Mammary epithelial cell (primary cell): ENCODE measurements around the gene CCDC85C.

Experiments
- CTCF ChIP-seq, 2 donors: IDR thresholded peaks in 1 of 2; conservative IDR thresholded peaks in 1 of 2; 2 replicates each; pipeline ENCODE4 v1.5.1; 2011 to 2012; ENCODE audit warnings: inconsistent platforms in 2 of 2, low read length in 2 of 2, mild to moderate bottlenecking in 2 of 2, control low read depth in 1 of 2, low read depth in 1 of 2; ENCODE audit not compliant: insufficient read depth in 1 of 2; ENCODE audit errors: extremely low read depth in 1 of 2
- EZH2 ChIP-seq: IDR thresholded peaks from 2 replicates; pipeline ENCODE4 v1.6.1; 2012; ENCODE audit warnings: low read length, inconsistent platforms, borderline replicate concordance

DNA sequence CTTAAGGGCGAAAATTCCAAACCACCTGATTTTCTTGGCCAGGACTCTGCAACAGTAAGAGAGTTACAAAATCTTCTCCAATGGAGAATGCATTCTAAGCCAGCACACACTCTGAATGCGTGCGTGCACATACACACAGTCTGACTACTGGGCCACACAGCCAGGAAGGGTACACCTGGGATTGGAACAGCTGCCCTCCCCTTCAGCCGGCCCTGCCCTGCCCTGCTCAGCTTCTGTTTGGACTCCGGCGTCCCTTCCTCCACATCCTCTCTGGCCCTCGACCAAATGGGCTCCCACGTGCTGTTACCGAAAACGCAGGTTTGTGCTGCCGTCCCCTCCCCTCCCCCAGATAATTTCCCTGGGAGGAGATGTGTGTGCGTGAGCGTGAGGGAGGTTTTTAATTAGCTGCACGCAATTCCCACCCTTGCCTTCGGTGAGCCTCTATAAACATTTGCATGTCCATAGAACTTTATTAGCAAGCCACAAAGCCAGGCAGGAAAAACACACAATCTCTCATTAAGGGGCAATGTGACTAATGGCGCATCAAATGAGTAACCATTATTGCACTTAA lies 79.8 kb downstream of the CCDC85C start:
- TF ChIP-seq CTCF (conservative IDR thresholded peaks at IDR 0.05 in 1 of 2, IDR thresholded peaks at IDR 0.05 in 1 of 2; ENCODE audit: extremely low read depth in 1 of 2, insufficient read depth in 1 of 2, low read depth in 1 of 2, low read length in 2 of 2) (no peak), EZH2 (no peak)
